HG03520 (cell line): ENCODE measurements around the gene UBE2L5.

Experiments
- ATAC-seq: cut with Tn5 transposase; IDR thresholded peaks from one replicate; pipeline ENCODE4 v1.9.1; 2021; ENCODE audit warnings: mild to moderate bottlenecking, moderate library complexity; ENCODE audit not compliant: unreplicated experiment

Gene UBE2L5

GRCh38 chr13:30466841-30467252 lies 44.6 kb downstream of the UBE2L5 start:
- ATAC-seq: no peak

- ATAC-seq: no peak
Observed at GRCh38 chr13:30473675-30474074, 51.4 kb downstream of the UBE2L5 start.

- peak; percentile 91 for ATAC-seq
Observed at GRCh38 chr13:30477346-30478195, 55.3 kb downstream of the UBE2L5 start.
